ENCODE measurements around the gene RBM19. TPM values are rescaled to one million over a fixed set of nuclear protein-coding genes. Genes with fewer than 3 reads are reported as not detected.

Gene RBM19
- total and polyA plus RNA-seq, 3 experiments from 2014 or later, result 12.6 to 114 (median 109) TPM

- H3K4me1 Mint-ChIP-seq, result no peaks in the 10 kb centered on the region
- H3K9me3 Mint-ChIP-seq, result no peaks in the 10 kb centered on the region
- Histone ChIP-seq H3K4me3 (ENCODE audit: low read length) (no peak overlapping the region), H3K9me3 (ENCODE audit: low read length) (no peaks in the 10 kb centered on the region), H3K27ac (ENCODE audit: low read depth, low read length) (no peak overlapping the region), H3K27me3 (ENCODE audit: insufficient read depth, low read length, poor library complexity, severe bottlenecking) (no peaks in the 10 kb centered on the region), H3K36me3 (ENCODE audit: insufficient read depth, low read length) (peaks cover 46% of the 10 kb centered on the region), H3K4me1 (ENCODE audit: insufficient read depth, low read length) (no peaks in the 10 kb centered on the region)
- H3K4me3 Mint-ChIP-seq, result no peak overlapping the region
- no peak overlapping the region for H3K27ac Mint-ChIP-seq
- H3K36me3 Mint-ChIP-seq, result peaks cover 16 to 92% (median 30%) of the 10 kb centered on the region in 3 donors
- no peaks in the 10 kb centered on the region for H3K27me3 Mint-ChIP-seq
- DNase-seq, result no peak
- POLR2A ChIA-PET, result no interaction called here
- CTCF ChIA-PET, result no interaction called here
These were observed 23.9 kb downstream of the RBM19 start for GRCh38 chr12:113942209-113942608.

DNA sequence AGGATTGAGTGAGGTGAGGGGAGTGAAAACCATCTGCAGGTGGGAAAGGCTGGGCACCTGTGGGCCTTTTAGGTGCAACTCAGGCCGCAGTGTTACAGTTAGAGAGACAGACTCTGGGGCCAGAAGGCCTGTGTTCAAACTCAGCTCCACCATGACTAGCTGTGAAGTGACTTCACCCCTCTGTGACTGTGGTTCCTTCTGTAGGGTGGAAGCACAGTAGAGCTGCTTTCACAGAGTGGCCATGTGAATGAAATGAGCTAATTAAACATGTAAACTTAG, 25.0 kb downstream of the RBM19 start:
- H3K36me3 Mint-ChIP-seq, result peaks cover 16 to 92% (median 30%) of the 10 kb centered on the region in 3 donors

GRCh38 chr12:113940357-113941207, 25.5 kb downstream of the RBM19 start:
- no peaks in the 10 kb centered on the region for H3K27me3 Mint-ChIP-seq
- Histone ChIP-seq H3K9me3 (ENCODE audit: low read length) (no peaks in the 10 kb centered on the region), H3K27ac (ENCODE audit: low read depth, low read length) (no peak overlapping the region), H3K4me1 (ENCODE audit: insufficient read depth, low read length) (no peaks in the 10 kb centered on the region), H3K27me3 (ENCODE audit: insufficient read depth, low read length, poor library complexity, severe bottlenecking) (no peaks in the 10 kb centered on the region), H3K4me3 (ENCODE audit: low read length) (no peak overlapping the region), H3K36me3 (ENCODE audit: insufficient read depth, low read length) (peaks cover 40% of the 10 kb centered on the region)
- no peak for DNase-seq
- ChIA-PET CTCF (interaction anchor here (1.1 kb wide), 1 partner anchor 28 kb away, joined by 3 read pairs; no protein-coding TSS in a partner anchor), POLR2A (no interaction called here)
- H3K4me3 Mint-ChIP-seq, result no peak overlapping the region
- H3K27ac Mint-ChIP-seq, result no peak overlapping the region
- H3K9me3 Mint-ChIP-seq, result no peaks in the 10 kb centered on the region
- H3K36me3 Mint-ChIP-seq, result peaks cover 16 to 90% (median 26%) of the 10 kb centered on the region in 3 donors
- H3K4me1 Mint-ChIP-seq, result no peaks in the 10 kb centered on the region

More for the DNA sequence above, 25.0 kb downstream of the RBM19 start:
- Mint-ChIP-seq H3K9me3 (no peaks in the 10 kb centered on the region), H3K4me1 (no peaks in the 10 kb centered on the region), H3K4me3 (no peak overlapping the region), H3K27ac (no peak overlapping the region), H3K27me3 (no peaks in the 10 kb centered on the region)
- no peaks in the 10 kb centered on the region for H3K27me3 ChIP-seq (ENCODE audit: insufficient read depth, low read length, poor library complexity, severe bottlenecking)
- peaks cover 44% of the 10 kb centered on the region for H3K36me3 ChIP-seq (ENCODE audit: insufficient read depth, low read length)
- no peak for DNase-seq
- H3K9me3 ChIP-seq (ENCODE audit: low read length), result no peaks in the 10 kb centered on the region
- H3K27ac ChIP-seq (ENCODE audit: low read depth, low read length), result no peak overlapping the region
- ChIA-PET CTCF (interaction anchor here (1.1 kb wide), 1 partner anchor 29 kb away, joined by 3 read pairs; no protein-coding TSS in a partner anchor), POLR2A (no interaction called here)
- no peak overlapping the region for H3K4me3 ChIP-seq (ENCODE audit: low read length)
- H3K4me1 ChIP-seq (ENCODE audit: insufficient read depth, low read length), result no peaks in the 10 kb centered on the region

DNA sequence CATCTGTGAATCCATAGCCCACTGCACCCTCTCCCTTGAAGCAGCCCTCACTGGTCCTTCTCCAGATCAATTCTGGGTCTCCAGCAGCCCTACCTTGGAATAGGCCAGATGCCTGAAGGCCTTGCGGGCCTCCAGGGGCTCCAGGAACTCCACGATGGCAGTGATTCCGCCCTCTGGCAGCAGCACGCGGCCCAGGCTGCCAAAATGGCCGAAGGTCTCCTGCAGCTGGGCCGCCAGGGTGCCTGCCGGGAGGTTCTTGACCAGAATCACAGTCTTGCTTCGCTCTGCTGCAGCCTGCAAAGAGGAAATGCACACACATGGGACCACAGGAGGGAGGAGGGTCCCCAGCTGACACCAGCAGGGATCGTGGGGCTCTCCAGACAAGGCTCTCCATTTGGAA, 26.3 kb downstream of the RBM19 start:
- Histone ChIP-seq H3K27ac (ENCODE audit: low read depth, low read length) (no peak overlapping the region), H3K27me3 (ENCODE audit: insufficient read depth, low read length, poor library complexity, severe bottlenecking) (no peaks in the 10 kb centered on the region), H3K9me3 (ENCODE audit: low read length) (no peaks in the 10 kb centered on the region), H3K4me1 (ENCODE audit: insufficient read depth, low read length) (no peaks in the 10 kb centered on the region), H3K4me3 (ENCODE audit: low read length) (no peak overlapping the region), H3K36me3 (ENCODE audit: insufficient read depth, low read length) (peaks cover 37% of the 10 kb centered on the region)
- ChIA-PET CTCF (no interaction called here), POLR2A (no interaction called here)
- no peaks in the 10 kb centered on the region for H3K9me3 Mint-ChIP-seq
- DNase-seq, result no peak
- H3K27me3 Mint-ChIP-seq, result no peaks in the 10 kb centered on the region
- no peak overlapping the region for H3K4me3 Mint-ChIP-seq
- H3K27ac Mint-ChIP-seq, result peak overlapping the region in 1 of 8 donors; percentile 82
- peaks cover 13 to 90% (median 24%) of the 10 kb centered on the region in 3 donors for H3K36me3 Mint-ChIP-seq
- no peaks in the 10 kb centered on the region for H3K4me1 Mint-ChIP-seq

DNA sequence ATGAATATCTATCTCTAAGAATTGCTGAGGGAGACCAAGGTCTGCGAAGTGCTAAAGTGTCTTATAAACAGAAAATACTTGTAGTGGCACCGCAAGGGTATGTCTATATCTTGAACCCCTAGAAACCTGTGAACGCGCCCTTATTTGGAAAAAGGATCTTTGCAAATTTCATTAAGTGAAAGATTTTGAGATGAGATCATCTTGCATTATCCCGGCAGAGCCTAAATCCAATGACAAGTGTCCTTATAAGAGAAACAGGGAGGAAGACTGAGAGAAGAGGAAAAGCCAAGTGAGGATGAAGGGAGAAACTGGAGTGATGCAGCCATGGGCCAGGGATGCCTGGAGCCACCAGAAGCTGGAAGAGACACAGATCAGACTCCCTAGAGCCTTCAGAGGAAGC, 27.7 kb downstream of the RBM19 start:
- H3K4me1 ChIP-seq (ENCODE audit: insufficient read depth, low read length), result no peaks in the 10 kb centered on the region
- no peak overlapping the region for H3K27ac ChIP-seq (ENCODE audit: low read depth, low read length)
- Mint-ChIP-seq H3K27ac (peak overlapping the region in 1 of 8 donors; percentile 39), H3K27me3 (no peaks in the 10 kb centered on the region), H3K4me3 (no peak overlapping the region), H3K4me1 (no peaks in the 10 kb centered on the region), H3K9me3 (no peaks in the 10 kb centered on the region), H3K36me3 (peaks cover 12 to 93% (median 27%) of the 10 kb centered on the region in 3 donors)
- no peaks in the 10 kb centered on the region for H3K9me3 ChIP-seq (ENCODE audit: low read length)
- POLR2A ChIA-PET, result no interaction called here
- peaks cover 37% of the 10 kb centered on the region for H3K36me3 ChIP-seq (ENCODE audit: insufficient read depth, low read length)
- H3K27me3 ChIP-seq (ENCODE audit: insufficient read depth, low read length, poor library complexity, severe bottlenecking), result no peaks in the 10 kb centered on the region
- no peak overlapping the region for H3K4me3 ChIP-seq (ENCODE audit: low read length)
- CTCF ChIA-PET, result no interaction called here
- DNase-seq, result no peak

DNA sequence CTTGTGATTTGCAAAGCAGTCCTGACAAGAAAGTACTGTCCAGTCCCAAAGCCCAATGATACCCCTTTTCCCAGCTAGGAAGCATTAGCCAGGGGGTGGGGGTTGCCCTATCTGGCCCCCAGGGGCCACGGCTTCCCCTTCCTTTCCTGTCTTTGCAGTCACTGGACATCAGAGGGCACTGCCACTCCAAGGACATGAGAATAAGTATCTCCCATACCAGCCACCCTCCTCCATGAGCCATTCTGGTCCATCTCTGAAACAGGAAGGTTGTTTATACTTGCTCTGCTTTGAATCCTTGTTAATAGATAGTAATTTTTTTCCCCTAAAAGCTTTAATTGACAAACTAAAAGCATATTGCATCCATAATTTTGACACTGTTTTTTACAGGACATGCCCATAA, 29.7 kb downstream of the RBM19 start:
- POLR2A ChIA-PET, result no interaction called here
- no peaks in the 10 kb centered on the region for H3K9me3 Mint-ChIP-seq
- peaks cover 5 to 93% (median 21%) of the 10 kb centered on the region in 3 donors for H3K36me3 Mint-ChIP-seq
- no peaks in the 10 kb centered on the region for H3K27me3 ChIP-seq (ENCODE audit: insufficient read depth, low read length, poor library complexity, severe bottlenecking)
- CTCF ChIA-PET, result no interaction called here
- H3K9me3 ChIP-seq (ENCODE audit: low read length), result no peaks in the 10 kb centered on the region
- no peak for DNase-seq
- H3K4me1 ChIP-seq (ENCODE audit: insufficient read depth, low read length), result no peaks in the 10 kb centered on the region
- no peaks in the 10 kb centered on the region for H3K27me3 Mint-ChIP-seq
- H3K4me1 Mint-ChIP-seq, result peaks cover 0 to 3% (median 0%) of the 10 kb centered on the region in 3 donors
- no peak overlapping the region for H3K27ac Mint-ChIP-seq
- no peak overlapping the region for H3K4me3 Mint-ChIP-seq
- peaks cover 25% of the 10 kb centered on the region for H3K36me3 ChIP-seq (ENCODE audit: insufficient read depth, low read length)
- H3K27ac ChIP-seq (ENCODE audit: low read depth, low read length), result no peak overlapping the region
- H3K4me3 ChIP-seq (ENCODE audit: low read length), result no peak overlapping the region

DNA sequence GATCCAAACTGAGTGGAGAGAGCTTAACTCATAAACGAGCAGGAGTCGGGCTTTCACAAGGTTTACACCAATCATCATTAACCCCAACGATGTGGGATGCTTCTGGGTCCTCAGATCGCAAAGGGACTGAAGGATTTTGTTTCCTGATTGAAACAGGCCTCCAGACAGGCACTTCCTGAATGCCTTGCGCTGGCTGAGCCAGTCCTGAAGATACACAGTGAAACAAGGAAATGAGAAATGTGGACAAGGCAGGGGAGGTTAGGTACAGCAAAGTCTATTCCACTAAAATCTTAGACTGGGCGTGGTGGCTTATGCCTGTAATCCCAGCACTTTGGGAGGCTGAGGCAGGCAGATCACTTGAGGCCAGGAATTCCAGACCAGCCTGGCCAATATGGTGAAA, 30.7 kb downstream of the RBM19 start:
- H3K4me3 ChIP-seq (ENCODE audit: low read length), result no peak overlapping the region
- ChIA-PET CTCF (no interaction called here), POLR2A (no interaction called here)
- H3K9me3 ChIP-seq (ENCODE audit: low read length), result no peaks in the 10 kb centered on the region
- H3K27me3 Mint-ChIP-seq, result no peaks in the 10 kb centered on the region
- no peaks in the 10 kb centered on the region for H3K9me3 Mint-ChIP-seq
- H3K27me3 ChIP-seq (ENCODE audit: insufficient read depth, low read length, poor library complexity, severe bottlenecking), result no peaks in the 10 kb centered on the region
- H3K27ac Mint-ChIP-seq, result no peak overlapping the region
- peaks cover 5 to 92% (median 26%) of the 10 kb centered on the region in 3 donors for H3K36me3 Mint-ChIP-seq
- H3K4me1 Mint-ChIP-seq, result peaks cover 5 to 7% (median 6%) of the 10 kb centered on the region in 3 donors
- no peak overlapping the region for H3K27ac ChIP-seq (ENCODE audit: low read depth, low read length)
- H3K36me3 ChIP-seq (ENCODE audit: insufficient read depth, low read length), result peaks cover 25% of the 10 kb centered on the region
- no peak for DNase-seq
- no peaks in the 10 kb centered on the region for H3K4me1 ChIP-seq (ENCODE audit: insufficient read depth, low read length)
- H3K4me3 Mint-ChIP-seq, result no peak overlapping the region

GRCh38 chr12:113934946-113935345, 31.2 kb downstream of the RBM19 start:
- no peaks in the 10 kb centered on the region for H3K9me3 Mint-ChIP-seq
- Histone ChIP-seq H3K4me3 (ENCODE audit: low read length) (no peak overlapping the region), H3K27ac (ENCODE audit: low read depth, low read length) (no peak overlapping the region), H3K4me1 (ENCODE audit: insufficient read depth, low read length) (no peaks in the 10 kb centered on the region), H3K27me3 (ENCODE audit: insufficient read depth, low read length, poor library complexity, severe bottlenecking) (no peaks in the 10 kb centered on the region), H3K36me3 (ENCODE audit: insufficient read depth, low read length) (peaks cover 25% of the 10 kb centered on the region), H3K9me3 (ENCODE audit: low read length) (no peaks in the 10 kb centered on the region)
- ChIA-PET POLR2A (no interaction called here), CTCF (no interaction called here)
- no peaks in the 10 kb centered on the region for H3K27me3 Mint-ChIP-seq
- peaks cover 9 to 11% (median 11%) of the 10 kb centered on the region in 3 donors for H3K4me1 Mint-ChIP-seq
- H3K36me3 Mint-ChIP-seq, result peaks cover 5 to 92% (median 26%) of the 10 kb centered on the region in 3 donors
- H3K27ac Mint-ChIP-seq, result no peak overlapping the region
- H3K4me3 Mint-ChIP-seq, result no peak overlapping the region
- no peak for DNase-seq
